PFSK-1 (cell line): ENCODE data around the gene CNN2.

Experiments
- POLR2AphosphoS5 ChIP-seq: IDR thresholded peaks from 2 replicates; pipeline ENCODE4 v1.6.1; 2012; ENCODE audit warnings: low read depth, mild to moderate bottlenecking, control low read depth, low read length, moderate library complexity
- SIN3A ChIP-seq: IDR thresholded peaks from 2 replicates; pipeline ENCODE4 v1.6.1; 2012; ENCODE audit warnings: mild to moderate bottlenecking, low read length, moderate library complexity, borderline replicate concordance; ENCODE audit not compliant: insufficient read depth

GRCh38 chr19:1004803-1005664 lies 21.4 kb upstream of the CNN2 start:
- TF ChIP-seq SIN3A (no peak), POLR2AphosphoS5 (no peak)
